Kidney epithelial cell (primary cell): ENCODE measurements around the gene MAPKAPK3. TPM values are rescaled to one million over a fixed set of nuclear protein-coding genes. Genes with fewer than 3 reads are reported as not detected.

ENCODE experiments used
- DNase-seq: peaks from one replicate; pipeline ENCODE4 v3.0.0-alpha.2; 2010; ENCODE audit warnings: low read depth
- H3K27me3 ChIP-seq: 2 replicates; pipeline ENCODE4 v1.6.0; 2011; ENCODE audit warnings: low read length; ENCODE audit not compliant: control insufficient read depth, insufficient read depth
- H3K36me3 ChIP-seq: 2 replicates; pipeline ENCODE4 v1.5.1; 2011; ENCODE audit warnings: low read length; ENCODE audit not compliant: control insufficient read depth, insufficient read depth
- H3K4me3 ChIP-seq: 2 replicates; pipeline ENCODE4 v1.5.1; 2011; ENCODE audit warnings: low read depth, mild to moderate bottlenecking, control low read depth, low read length
- total RNA-seq: library from RNA; depleted of rRNA; stranded (reverse); fragments of >200 nt; gene quantifications from 2 replicates; pipeline ENCODE4 v1.2.3, GENCODE V29; 2015
- TF ChIP-seq, protein P1 (sequence below): IDR thresholded peaks from 2 replicates; pipeline ENCODE4 v1.5.1; 2011; ENCODE audit warnings: mild to moderate bottlenecking, moderate library complexity, low read length, control low read depth, inconsistent platforms; ENCODE audit not compliant: insufficient read depth, poor library complexity, severe bottlenecking

Gene MAPKAPK3
- total RNA-seq, 1 donor from 2014 or later: 61.1 TPM

DNA sequence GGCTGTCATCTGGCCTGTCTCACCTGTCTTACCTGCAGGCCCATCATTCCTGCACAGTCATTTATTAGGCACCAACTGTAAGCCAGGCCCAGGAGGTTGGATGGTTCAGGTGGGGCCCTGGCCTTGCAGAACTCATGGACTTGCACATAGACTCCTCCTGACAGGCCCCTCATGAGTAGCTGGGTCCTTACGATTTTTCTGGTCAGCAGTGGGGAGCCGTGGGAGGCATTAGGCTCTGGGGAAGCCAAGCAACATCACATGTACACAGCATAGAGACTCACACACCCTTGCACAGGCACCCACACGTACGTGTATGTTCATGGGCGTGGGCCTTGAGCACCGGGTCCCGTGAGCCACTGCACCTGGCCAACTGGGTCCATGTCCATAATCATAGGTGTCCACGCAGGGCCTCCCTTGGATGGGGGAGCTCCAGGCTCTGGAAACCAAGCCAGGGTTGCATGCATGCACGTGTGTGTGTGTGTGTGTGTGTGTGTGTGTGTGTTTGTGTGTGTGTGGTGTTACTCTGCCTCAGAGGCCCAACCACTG, 25.7 kb upstream of the MAPKAPK3 start:
- H3K36me3 ChIP-seq: no peaks in the 10 kb centered on the region
- no peak for DNase-seq
- TF ChIP-seq, protein P1, sequence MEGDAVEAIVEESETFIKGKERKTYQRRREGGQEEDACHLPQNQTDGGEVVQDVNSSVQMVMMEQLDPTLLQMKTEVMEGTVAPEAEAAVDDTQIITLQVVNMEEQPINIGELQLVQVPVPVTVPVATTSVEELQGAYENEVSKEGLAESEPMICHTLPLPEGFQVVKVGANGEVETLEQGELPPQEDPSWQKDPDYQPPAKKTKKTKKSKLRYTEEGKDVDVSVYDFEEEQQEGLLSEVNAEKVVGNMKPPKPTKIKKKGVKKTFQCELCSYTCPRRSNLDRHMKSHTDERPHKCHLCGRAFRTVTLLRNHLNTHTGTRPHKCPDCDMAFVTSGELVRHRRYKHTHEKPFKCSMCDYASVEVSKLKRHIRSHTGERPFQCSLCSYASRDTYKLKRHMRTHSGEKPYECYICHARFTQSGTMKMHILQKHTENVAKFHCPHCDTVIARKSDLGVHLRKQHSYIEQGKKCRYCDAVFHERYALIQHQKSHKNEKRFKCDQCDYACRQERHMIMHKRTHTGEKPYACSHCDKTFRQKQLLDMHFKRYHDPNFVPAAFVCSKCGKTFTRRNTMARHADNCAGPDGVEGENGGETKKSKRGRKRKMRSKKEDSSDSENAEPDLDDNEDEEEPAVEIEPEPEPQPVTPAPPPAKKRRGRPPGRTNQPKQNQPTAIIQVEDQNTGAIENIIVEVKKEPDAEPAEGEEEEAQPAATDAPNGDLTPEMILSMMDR: no peak
- H3K27me3 ChIP-seq: no peaks in the 10 kb centered on the region
- no peak overlapping the region for H3K4me3 ChIP-seq

DNA sequence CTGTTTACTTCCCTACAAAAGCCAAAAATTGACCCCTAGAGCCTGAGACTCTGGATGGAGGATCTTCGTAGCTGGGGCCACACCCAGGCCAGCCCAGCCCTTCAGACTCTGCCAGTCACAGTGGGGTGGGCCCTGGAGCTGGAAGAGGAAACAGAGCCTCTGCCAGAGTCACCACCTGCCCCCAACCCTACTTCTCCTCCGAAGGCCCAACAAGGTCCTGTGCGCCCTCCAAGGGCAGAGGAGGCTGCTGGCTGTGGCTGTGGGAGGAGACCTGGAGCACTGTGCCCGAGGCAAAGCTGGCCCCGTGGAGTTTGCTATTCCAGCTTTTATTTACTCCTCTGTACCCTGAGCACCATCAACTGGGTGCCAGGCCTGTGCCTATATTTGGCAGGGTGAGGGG, 24.4 kb upstream of the MAPKAPK3 start:
- TF ChIP-seq, protein P1: no peak

DNA sequence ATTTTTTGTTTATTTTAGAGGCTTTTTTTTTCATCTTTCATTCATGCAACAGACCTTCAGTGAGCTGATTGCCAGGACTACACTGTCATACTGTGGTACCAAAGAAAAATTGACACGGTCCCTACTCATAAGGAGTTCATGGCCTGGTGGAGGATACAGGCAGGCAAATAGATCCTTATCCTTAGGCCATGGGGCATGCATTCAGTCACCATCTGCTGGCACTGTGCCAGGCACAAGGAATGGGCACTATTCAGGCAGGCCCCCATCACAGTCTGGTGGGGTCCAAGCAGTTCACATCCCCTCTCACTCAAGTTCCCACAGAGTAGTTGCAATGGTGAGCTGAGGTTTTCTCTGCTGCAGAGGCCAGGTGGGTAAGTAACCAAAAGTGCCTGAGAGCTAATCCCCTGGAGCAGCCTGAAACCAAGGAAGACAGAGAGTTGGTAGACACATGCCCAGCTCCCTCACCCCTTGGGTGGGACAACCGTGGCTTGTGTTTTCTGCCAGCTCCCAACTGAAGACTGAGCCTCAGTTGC, 22.6 kb upstream of the MAPKAPK3 start:
- Histone ChIP-seq H3K4me3 (no peak overlapping the region), H3K27me3 (no peaks in the 10 kb centered on the region), H3K36me3 (no peaks in the 10 kb centered on the region)
- DNase-seq: no peak
- TF ChIP-seq, protein P1: no peak

More for the DNA sequence above, 24.4 kb upstream of the MAPKAPK3 start:
- no peak for DNase-seq
- no peak overlapping the region for H3K4me3 ChIP-seq
- no peaks in the 10 kb centered on the region for H3K27me3 ChIP-seq
- no peaks in the 10 kb centered on the region for H3K36me3 ChIP-seq

DNA sequence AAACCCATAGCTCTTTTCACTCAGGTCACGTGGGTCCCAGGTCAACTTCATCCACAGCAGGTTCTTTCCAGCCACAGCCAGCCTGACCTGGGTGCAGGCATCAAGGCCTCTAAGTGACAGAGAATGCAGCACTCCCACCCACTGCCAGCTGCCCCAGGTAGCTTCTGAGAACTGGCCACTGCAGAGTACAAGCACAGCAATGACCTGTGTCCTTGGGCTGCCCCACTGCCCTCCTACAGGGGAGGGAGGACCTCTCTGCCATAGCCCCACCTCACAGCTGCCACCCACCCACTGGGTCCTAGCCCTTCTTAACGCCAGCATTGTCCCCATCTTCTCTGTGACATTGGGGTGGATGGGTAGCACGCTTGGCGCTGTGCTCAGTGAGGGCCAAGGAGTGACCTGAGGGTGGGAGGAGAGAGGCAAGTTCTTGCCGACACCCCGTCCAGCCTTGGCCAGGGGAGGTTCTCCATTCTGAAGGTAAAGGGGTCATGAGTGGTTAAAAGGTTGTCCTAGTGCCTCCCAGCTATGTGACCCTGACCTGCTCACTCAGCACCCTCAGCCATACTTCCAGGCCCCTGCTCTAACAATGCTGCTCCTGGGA, 17.7 kb upstream of the MAPKAPK3 start:
- no peak for DNase-seq
- TF ChIP-seq, protein P1: no peak
- Histone ChIP-seq H3K4me3 (no peak overlapping the region), H3K36me3 (no peaks in the 10 kb centered on the region), H3K27me3 (no peaks in the 10 kb centered on the region)

DNA sequence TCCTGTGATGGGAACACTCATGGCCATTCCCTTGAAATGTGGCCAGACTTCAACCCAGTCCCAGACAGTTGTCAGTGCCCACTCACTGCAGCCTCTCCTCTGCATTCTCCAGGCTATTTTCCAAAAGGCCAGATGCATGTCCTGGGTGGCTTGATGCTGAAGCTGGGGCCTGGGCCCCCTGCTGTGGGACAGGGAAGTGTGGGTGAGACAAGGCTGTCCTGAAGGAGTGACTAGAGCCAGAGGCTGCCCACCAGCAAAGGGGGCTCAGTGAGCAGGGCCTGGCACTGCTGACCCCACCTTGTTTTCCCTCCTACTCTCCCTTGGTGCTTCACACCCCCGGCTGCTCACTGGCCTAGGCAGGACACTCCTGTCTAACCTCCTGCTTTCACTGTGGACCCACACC, 17.2 kb upstream of the MAPKAPK3 start:
- DNase-seq: no peak
- no peaks in the 10 kb centered on the region for H3K36me3 ChIP-seq
- H3K4me3 ChIP-seq: no peak overlapping the region
- H3K27me3 ChIP-seq: no peaks in the 10 kb centered on the region
- TF ChIP-seq, protein P1: no peak

DNA sequence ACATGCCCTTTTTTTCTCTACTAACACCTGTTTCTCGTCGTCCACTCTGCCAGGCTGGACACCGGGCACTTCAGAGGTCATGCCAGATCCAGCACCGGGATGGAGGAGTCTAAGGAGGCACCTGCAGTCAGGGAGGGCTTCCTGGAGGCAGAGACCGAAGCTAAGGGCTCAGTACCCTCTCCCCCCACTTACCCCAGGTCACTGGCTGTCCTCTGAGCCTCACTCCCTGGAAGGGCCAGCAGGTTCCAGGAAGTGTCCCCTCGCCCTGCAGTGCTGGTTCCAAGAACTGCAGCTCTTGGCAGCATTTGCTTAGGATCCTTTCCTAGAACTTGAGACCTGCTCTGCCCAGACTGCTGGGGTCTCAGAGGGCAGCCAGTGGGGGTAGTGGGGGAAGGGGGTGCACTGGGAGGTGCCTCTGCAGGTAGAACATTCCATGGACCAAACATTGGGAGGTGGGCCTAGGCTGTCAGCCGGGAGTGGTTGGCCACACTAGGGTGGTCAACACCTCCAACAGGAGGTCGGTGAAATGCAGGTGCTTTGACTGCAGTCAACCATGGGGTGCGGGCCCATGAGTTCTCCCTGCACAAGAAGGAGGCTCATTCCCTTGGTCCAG, 16.7 kb upstream of the MAPKAPK3 start:
- TF ChIP-seq, protein P1: no peak
- no peak overlapping the region for H3K4me3 ChIP-seq
- no peaks in the 10 kb centered on the region for H3K36me3 ChIP-seq
- no peaks in the 10 kb centered on the region for H3K27me3 ChIP-seq
- no peak for DNase-seq
